Prostate gland (tissue), 2 donors: ENCODE measurements around the gene PLXND1.

ENCODE experiments used
- CTCF ChIP-seq, 4 experiments: fragments of 200-600 bp in 2 of 4; fragments of 450-650 bp in 2 of 4; sonication (generic) in 2 of 4; IDR thresholded peaks; 1 replicate in 3 of 4; 2 replicates in 1 of 4; pipeline ENCODE4 v1.5.1; 2016 to 2019; ENCODE audit warnings: antibody characterized with exemption in 4 of 4, mild to moderate bottlenecking in 2 of 4, moderate library complexity in 2 of 4
- POLR2A ChIP-seq: fragments of 450-650 bp; IDR thresholded peaks from one replicate; pipeline ENCODE4 v1.6.1; 2016; ENCODE audit warnings: antibody characterized with exemption, mild to moderate bottlenecking
- POLR2AphosphoS5 ChIP-seq: sonication (generic); formaldehyde crosslinking; IDR thresholded peaks from one replicate; pipeline ENCODE4 v1.6.1; 2017; ENCODE audit warnings: antibody characterized with exemption

GRCh38 chr3:129514563-129514962 lies 91.9 kb downstream of the PLXND1 start:
- no peak for TF ChIP-seq CTCF (IDR thresholded peaks at IDR 0.05)
- TF ChIP-seq POLR2AphosphoS5: no peak
- TF ChIP-seq POLR2A: no peak
